COR-L47 (cell line): ENCODE data around the gene ACHE.

Experiments used
- DNase-seq: peaks from one replicate; lab custom pipeline; 2025; lab: John Stamatoyannopoulos, UW

The ACHE gene

DNA sequence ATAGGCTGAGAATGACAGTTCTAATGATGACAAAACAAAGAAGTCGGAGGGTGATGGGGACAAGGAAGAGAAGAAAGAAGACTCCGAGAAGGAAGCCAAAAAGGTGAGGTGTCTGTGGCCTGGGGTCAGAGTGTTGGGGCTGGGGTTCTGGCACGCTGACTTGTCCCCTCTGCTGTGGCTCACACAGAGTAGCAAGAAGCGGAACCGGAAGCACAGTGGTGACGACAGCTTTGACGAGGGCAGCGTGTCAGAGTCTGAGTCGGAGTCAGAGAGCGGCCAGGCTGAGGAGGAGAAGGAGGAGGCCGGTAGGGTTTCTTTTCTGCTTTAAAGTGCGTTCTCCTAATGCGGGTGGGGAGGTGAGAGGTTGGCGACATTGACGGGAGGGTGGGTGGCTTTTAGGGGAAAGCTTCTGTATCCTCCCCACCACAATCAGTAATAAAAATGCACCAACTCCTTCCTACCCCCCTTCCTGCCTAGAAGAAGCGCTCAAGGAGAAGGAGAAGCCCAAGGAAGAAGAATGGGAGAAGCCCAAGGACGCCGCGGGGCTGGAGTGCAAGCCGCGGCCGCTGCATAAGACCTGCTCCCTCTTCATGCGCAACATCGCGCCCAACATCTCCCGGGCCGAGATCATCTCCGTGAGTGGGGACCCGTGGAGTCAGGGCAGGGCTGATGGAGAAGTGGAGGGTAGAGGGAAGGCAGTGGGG is 10.8 kb downstream of the ACHE start:
- no peak for DNase-seq

DNA sequence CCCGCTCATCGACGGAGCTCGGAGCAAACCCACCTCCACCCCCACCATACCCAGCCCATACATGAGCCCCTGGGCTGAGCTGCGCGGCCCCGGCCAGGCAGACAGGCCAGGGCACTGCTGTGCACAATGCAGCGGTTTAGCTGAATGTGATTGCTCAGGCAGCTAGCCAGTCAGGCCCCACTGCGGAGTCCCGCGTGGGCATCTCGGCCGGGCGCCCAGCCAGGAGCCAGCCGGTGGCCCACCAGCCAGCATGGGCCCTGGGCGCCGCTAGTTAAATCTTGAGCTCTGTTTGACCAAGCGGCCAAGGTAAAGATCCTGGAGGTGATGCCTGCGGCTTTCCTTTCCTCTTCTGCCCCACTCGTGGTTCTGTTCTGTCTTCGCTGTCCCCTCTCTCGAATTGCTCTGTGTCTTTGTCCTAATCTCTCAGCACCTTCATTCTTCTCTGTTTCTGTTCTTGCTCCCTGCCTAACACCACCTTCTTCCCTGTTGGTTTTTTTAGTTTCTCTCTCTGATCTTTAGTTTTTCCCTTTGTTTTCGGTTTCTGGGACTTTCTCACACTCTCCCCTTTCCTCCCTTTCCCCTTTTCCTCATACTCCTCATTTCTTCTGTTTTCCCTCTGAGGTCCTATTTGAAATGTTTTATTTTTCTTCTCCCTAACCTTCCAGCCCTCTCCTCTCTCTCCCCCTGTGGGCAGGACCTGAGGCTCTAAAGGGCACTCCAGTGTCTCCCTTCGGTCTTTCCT is 12.7 kb downstream of the ACHE start:
- no peak for DNase-seq

DNA sequence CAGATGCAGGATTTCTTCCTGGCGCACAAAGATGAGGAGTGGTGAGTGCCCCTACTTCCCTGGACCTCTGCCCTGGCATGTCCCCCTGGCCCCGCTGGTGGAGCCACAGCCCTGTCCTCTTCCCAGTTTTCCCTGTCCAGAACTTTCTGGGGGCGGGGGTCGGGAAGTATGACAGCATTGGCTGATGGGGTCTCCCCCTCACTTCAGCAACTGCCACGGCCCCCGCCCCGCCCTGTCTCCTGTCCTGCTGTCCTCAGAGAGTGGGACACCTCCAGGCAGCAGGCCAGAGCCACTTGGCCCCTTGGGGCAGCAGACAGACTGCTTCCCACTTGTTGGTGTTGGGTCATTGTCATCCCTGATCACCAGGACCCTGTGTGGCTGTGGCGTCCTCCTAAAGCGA is 13.5 kb downstream of the ACHE start:
- no peak for DNase-seq

DNA sequence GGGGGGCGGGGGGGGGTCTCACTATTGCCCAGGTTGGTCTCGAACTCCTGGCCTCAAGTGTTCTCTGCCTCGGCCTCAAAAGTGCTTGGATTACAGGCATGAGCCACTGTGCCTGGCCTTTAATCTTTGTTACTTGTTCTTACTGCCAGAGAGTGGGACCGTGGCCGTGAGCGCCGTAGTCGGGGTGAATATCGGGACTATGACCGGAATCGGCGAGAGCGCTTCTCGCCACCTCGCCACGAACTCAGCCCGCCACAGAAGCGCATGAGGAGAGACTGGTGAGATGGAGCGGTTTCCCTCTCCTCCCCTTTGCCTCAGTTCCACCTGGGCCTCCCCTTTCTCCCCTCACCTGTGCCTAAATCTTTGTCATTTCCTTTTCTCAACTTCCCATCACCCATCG is 14.6 kb downstream of the ACHE start:
- DNase-seq, result no peak

DNA sequence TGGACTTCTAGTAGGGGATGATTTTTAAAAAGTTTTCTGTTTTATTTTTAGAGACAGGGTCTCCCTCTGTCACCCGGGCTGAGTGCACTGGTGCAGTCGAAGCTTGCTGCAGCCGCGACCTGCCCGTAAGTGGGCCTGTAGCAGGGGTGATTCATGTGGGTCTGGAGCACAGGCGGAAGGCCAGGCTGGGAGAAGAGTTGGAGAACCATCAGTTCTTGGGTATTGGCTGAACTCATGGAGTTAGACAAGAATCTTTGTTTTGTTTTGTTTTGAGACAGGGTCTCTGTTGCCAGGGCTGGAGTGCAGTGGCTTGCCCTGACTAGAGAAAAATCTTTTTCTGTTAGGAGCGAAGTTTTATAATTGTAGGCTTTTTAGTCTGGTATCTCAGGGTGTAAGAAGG is 15.0 kb downstream of the ACHE start:
- DNase-seq, result no peak

DNA sequence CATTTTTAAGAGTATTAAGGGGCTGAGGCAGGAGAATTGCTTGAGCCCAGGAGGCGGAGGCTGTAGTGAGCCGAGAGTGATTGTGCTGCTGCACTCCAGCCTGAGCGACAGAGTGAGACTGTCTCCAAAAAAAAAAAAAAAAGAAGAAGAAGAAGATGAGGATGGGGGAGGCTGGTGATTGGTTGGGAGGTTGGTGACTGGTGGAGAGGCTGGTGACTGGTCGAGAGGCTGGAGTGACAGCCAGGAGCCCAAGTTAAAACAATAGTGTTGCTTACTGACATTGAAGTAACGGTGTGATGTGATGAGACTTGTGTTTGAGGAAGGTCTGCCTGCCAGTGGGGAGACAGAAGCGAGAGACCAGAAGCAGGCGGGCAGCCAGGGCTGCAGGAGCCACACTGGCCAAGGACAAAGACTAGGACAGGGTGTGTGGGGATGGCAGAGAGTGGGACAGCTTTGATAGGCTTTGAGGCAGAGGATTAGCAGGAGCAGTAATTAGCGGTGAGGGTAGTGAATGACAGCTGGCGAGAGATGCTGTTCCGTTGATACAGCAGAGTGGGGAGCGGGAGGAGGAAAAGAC is 15.9 kb downstream of the ACHE start:
- DNase-seq, result no peak

DNA sequence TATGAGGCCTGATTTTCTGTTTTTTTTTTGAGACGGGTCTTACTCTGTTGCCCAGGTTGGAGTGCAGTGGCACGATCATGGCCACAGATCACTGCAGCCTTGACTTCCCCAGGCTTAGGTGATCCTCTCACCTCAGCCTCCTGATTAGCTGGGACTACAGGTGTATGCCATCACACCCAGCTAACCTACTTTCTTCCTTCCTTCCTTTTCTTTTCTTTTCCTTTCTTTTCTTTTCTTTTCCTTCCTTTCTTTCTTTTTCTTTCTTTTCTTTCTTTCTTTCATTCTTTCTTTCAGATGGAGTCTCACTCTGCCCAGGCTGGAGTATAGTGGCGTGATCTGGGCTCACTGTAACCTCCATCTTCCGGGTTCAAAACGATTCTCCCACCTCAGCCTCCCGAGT is 17.0 kb downstream of the ACHE start:
- no peak for DNase-seq

DNA sequence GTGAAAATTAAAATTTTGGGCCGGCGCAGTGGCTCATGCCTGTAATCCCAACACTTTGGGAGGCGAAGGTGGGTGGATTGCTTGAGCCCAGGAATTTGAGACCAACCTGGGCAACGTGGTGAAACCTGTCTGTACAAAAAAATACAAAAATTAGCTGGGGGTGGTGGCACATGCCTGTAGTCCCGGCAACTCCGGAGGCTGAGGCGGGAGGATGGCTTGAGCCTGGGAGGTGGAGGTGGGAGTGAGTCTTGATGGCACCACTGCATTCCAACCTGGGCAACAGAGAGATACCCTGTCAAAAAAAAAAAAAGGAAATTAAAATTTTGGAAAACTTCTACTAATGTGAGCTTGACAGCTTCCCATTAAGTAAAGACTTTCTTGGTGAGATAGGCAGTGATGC is 17.7 kb downstream of the ACHE start:
- no peak for DNase-seq

DNA sequence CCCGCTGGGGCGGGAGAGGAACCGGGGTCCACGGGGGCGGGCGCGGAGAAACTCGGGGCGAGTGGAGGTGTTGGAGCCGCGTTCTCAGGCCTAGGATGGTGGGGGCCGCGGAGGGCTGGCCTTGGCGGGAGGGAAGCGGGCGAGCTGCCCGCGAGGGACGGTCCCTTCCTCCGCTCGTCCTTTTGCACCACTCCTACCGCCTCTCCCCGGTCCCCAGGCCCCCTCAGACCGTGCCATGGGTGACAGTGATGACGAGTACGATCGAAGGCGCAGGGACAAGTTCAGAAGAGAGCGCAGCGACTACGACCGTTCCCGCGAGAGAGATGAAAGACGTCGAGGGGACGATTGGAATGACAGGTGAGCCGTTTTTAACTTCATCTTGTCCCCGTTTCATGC is 20.3 kb downstream of the ACHE start:
- DNase-seq, result no peak

DNA sequence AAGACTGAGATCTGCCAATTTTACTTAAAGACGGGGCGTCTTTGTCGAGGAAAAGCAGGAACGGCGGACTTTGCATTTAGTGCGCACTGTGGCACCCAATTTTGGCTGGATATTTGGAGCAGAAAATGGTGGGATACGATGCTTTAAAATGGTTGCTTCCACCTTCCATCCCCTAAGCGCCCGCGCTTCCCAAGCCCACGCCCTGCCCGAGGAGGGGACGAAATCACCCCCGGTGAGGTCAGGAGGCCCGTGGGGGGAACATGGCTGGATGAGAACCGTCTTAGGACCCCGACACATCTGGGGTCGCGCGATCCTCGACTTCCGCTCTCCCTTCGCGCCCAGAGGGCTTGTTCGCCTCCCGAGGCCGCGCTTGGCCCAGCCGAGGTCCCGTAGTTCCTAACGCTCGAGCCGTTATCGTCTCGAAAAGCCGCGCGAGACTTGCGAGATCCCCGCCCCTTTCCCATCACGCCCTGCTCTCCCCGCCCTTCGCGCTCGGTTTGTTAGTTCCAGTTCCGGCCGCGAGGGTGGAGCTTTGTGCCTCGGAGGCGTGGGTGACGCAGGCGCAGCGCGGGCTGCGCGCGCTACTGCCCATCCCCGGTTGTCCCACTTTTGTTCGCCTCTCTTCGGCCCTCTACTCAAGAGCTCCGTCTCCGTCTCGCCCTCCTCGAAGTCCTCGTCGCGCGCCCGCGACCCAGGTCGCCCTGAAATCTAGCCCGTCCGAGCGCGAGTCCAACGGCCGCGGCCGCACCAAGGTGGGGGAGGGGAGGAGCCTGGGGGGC is 20.9 kb downstream of the ACHE start, which contains the start of gene SRRT:
Gene SRRT (plus strand): TSS at position 527 of the 779 bp plus-strand sequence. CDS start 488 bp downstream, outside the sequence.
- DNase-seq, result peak; percentile 99

DNA sequence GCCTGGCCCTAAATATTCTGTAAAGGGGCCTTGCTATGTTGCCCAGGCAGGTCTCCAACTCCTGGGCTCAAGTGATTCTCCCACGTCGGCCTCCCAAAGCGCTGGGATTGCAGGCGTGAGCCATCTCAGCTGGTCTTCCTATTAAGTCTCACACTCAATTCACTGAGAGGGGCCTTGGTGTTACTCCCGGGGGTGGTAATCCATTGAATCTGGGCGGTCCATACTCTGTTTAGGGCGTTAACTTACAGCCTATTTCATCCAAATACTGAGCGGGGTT is 21.4 kb downstream of the ACHE start:
- DNase-seq, result no peak

DNA sequence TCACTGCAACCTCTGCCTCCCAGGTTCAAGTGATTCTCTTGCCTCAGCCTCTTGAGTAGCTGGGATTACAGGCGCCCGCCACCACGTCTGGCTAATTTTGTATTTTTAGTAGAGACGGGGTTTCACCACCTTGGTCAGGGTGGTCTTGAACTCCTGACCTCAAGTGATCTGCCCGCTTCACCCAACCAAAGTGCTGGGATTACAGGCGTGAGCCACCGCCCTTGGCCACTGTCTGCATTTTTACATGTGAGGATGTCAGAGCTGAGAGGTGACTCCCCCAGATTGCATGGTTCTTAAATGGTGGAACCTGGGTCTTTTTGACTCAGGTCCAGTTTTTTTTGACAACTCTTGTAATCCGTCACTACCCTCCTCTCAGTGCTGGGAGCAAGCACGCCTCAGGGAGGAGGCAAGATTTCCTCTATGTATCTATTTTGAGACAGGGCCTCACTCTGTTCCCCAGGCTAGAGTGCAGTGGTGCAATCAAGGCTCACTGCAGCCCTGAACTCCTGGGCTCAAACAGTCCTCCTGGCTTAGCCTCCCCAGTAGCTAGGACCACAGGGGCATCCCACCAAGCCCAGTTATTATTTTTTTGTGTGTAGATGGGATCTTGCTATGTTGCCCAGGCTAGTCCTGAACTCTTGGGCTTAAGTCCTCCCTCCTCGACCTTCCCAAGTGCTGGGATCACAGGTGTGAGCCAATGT is 21.9 kb downstream of the ACHE start:
- no peak for DNase-seq

DNA sequence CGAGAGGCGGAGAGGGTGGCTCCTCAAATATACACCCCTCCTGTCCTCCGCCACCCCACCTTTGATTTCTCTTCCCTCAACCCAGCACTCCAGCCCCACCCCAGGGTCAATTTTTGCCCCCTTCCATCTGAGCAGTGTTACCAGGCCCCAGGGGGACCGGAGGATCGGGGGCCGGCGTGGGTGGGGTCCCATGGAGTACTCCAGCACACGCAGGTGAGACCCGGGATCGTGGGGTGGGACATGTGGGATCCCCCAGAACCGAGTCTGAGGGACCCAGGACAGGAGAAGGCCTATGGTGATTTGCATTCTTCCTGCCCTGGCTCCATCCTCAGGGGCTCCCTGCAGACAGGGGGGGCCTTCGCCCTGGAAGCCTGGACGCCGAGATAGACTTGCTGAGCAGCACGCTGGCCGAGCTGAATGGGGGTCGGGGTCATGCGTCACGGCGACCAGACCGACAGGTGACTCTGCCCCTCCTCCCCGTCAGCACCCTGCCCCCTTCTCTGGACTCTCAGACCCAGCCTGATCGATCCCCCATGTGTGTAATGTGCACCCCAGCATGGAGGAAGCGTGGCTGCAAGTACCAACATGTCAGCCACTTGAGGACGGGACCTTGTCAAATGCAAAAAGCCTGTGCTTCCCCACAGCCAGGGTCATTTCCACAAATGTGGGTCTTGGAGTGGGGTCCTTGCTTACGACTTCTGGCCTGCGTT is 27.8 kb downstream of the ACHE start:
- DNase-seq, result no peak

DNA sequence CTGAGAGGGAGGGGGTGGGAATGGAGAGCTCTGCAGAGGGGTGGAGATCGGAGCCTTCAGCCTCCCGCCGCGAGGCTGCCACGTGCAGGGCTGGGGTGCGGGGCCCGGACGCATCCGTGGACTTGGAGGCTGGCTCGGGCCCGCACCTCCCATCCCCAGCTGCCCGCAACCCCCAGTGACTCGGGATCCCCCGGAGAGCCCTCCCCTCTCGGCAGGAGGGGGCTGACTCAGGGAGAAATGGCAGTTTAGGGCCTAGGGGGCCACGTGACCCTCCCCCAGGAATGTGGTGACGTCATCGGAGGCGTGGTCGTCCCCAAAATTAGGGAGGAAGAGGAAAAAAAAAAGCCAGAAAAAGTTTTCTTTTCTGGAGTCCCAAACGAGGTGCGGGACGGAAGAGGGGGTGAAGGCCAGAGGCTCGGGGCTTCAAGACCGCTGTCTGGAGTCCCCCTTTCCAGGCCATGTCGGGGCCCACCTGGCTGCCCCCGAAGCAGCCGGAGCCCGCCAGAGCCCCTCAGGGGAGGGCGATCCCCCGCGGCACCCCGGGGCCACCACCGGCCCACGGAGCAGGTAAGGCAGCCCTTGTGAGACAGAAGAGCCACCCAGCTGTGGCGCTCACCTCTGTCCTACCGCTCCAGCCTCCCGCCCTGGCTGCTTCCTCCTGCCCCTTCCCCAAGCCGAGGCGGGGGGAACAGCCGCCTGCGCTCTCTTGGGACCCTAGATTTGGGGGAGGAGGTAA is 28.5 kb downstream of the ACHE start, which contains the start of gene TRIP6:
Gene TRIP6 (plus strand): TSS at position 348 of the 736 bp plus-strand sequence. CDS start 111 bp downstream, at position 459.
- DNase-seq, result no peak

DNA sequence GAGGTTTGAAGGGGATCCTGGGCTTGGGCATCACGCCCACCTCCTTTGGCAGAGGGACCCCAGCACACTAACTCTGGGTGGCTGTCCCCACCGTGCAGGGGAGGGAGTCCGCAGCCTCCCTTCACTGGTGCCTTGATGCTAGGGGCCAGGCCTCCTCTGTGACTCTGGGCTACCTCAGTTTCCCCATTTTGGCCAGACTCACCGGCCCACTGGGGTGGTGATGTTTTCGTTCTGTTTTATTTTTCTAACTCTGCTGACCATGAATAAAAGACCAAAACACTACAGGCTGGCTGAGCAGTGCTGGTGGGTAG is 29.0 kb downstream of the ACHE start:
- no peak for DNase-seq

DNA sequence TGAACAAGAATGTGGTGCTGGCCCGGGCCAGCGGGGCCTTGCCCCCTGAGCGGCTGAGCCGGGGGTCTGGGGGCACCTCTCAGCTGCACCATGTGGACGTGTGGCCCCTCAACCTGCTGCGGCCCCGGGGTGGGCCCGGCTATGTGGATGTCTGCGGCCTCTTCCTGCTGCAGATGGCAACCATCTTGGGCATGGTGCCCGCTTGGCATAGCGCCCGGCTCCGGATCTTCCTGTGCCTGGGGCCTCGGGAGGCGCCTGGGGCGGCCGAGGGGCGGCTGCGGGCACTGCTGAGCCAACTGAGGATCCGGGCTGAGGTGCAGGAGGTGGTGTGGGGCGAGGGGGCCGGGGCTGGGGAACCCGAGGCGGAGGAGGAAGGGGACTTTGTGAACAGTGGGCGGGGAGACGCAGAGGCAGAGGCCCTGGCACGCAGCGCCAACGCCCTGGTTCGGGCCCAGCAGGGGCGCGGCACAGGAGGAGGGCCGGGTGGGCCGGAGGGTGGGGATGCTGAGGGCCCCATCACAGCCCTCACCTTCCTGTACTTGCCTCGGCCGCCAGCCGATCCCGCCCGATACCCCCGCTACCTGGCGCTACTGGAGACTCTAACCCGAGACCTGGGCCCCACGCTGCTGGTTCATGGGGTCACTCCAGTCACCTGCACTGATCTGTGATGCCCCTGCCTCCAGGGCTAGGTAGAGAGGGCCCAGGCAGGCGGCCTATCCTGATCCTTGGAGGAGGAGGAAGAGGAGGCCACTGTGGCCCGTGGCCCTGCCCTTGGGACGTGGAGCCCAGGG is 29.6 kb downstream of the ACHE start:
- DNase-seq, result peak; percentile 41

DNA sequence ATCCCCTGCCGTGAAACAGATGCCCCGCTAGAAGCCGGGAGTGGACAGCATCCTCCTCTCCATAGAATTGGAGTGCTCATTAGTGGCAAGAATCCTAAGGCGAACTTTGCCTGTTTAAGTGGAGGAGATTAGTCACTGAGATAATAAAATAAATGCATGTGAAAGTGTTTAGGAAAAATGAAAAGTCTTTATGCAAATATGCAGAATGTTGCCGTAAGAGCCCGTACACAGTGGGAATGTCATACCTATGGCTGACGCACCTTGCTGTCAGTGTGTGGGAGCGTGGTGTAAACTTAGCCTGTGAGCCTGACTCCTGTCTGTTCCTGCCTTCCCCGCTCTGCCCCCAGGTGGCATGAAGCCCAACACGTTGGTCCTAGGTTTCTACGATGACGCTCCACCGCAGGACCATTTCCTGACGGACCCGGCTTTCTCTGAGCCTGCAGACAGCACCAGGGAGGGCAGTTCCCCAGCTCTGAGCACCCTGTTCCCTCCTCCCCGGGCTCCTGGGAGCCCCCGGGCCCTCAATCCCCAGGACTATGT is 30.2 kb downstream of the ACHE start:
- DNase-seq, result no peak

DNA sequence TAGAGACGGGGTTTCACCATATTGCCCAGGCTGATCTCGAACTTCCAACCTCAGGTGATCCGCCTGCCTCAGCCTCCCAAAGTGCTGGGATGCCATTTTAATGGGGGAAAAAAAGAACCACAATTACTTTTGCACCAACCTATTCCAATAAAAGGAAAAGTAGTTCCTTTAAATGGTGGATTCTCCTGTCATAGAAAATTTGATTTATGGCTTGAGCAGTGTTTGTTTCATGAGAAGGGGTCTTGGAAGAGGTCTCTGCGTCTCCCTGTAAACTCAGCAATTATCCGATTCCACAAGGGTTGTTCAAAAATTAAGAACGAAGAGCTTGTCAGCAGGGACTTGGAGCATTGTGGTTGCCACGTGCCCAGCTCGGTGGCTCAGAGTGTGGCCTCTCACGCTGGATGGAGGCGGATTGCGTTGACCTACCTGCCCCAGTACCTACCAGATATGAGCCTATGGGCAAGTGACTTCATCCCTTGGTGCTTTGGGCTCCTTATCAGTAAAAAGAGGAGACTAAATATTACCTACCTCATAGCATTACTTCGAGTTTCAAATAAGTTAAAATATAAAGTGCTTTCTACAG is 31.3 kb downstream of the ACHE start:
- DNase-seq, result no peak

DNA sequence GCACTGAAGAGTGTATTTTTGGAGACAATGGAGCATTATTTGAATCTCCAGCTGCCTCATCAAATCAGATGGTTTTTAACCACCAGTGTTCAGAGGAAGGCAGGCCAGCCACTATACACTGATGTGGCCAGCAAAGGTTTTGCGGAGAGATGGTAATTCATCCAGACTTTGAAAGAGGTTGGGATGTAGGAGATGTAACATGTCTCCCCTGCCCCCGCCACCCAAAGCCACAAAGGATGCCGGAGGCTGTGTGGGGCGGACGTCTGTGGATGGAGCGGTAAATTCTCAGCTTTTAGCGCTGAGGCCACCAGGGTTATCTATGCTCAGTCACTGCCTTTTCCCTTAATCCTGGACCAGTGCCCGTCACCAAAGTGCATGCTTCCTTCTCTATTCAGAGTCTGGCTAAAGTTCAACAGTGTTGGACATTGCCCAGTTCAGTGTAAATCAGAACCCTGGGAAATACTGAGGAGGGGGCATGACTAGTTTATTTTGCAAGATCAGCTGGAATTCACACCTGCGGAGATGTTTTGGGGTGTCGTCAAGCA is 32.2 kb downstream of the ACHE start:
- DNase-seq, result no peak
